Cardiac muscle cell (in vitro differentiated cells and primary cell): ENCODE results near the gene NEUROD1. TPM values are rescaled to one million over a fixed set of nuclear protein-coding genes. Genes with fewer than 3 reads are reported as not detected.

Experiments used
- DNase-seq, 2 donors: peaks; one replicate each; pipeline versions ENCODE4 v3.0.0 to v3.0.0-alpha.2; 2010 to 2017; ENCODE audit warnings: low read depth in 1 of 2, low spot score in 1 of 2
- H3K27ac ChIP-seq: fragments of 200-600 bp; sonication (generic); 2 replicates; pipeline ENCODE4 v1.5.1; 2016
- H3K27me3 ChIP-seq: fragments of 200-600 bp; sonication (generic); 2 replicates; pipeline ENCODE4 v1.6.0; 2016; ENCODE audit warnings: control low read depth
- H3K36me3 ChIP-seq: fragments of 200-600 bp; sonication (generic); 2 replicates; pipeline ENCODE4 v1.5.1; 2016; ENCODE audit warnings: control low read depth
- H3K4me1 ChIP-seq: fragments of 200-600 bp; sonication (generic); 2 replicates; pipeline ENCODE4 v1.8.1; 2017; ENCODE audit warnings: low read depth, mild to moderate bottlenecking, mixed run types
- H3K4me3 ChIP-seq: fragments of 200-600 bp; sonication (generic); 2 replicates; pipeline ENCODE4 v1.5.1; 2016; ENCODE audit warnings: mild to moderate bottlenecking
- H3K9me3 ChIP-seq: fragments of 200-600 bp; sonication (generic); 2 replicates; pipeline ENCODE4 v1.5.1; 2017; ENCODE audit warnings: low read depth, mild to moderate bottlenecking, control low read depth
- CTCF ChIP-seq: IDR thresholded peaks from 2 replicates; pipeline ENCODE4 v1.5.1; 2012; ENCODE audit warnings: low read depth, mild to moderate bottlenecking, low read length
- polyA plus RNA-seq: library from polyadenylated mRNA; unstranded; fragments of >200 nt; fragmentation: Nextera tagmentation; extraction: Ambion mirVana; gene quantifications from 2 replicates; pipeline ENCODE4 v1.2.1, GENCODE V29; 2016
- total RNA-seq: library from RNA; depleted of rRNA; stranded (reverse); fragments of >200 nt; gene quantifications from 2 replicates; pipeline ENCODE4 v1.2.3, GENCODE V29; 2016

The NEUROD1 gene
- total and polyA plus RNA-seq, 2 experiments from 2014 or later, result not detected

DNA sequence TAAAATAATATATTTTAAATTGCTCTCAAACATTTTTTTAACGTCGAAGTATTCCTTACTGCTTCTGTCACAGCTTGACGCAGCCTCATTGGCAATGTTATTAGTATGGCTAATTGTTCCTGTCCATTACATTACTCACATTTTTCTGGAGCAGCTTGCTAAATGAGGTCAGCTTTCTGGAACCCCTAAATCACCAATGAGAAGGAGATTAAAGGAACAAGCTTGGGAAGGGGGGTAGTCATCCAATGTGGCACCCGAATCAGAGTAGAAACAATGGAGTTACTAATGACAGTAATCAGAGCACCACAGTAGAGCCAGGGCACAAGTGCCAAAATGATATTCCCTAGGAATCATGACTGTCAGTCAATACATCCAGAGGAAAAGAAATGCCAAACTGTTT lies 5.1 kb downstream of the NEUROD1 start:
- no peak for DNase-seq
- no peak for TF ChIP-seq CTCF
- no peaks in the 10 kb centered on the region for H3K36me3 ChIP-seq
- no peak overlapping the region for H3K4me3 ChIP-seq
- peaks cover 93% of the 10 kb centered on the region for H3K27me3 ChIP-seq
- no peak overlapping the region for H3K27ac ChIP-seq
- no peaks in the 10 kb centered on the region for H3K4me1 ChIP-seq
- no peaks in the 10 kb centered on the region for H3K9me3 ChIP-seq

- H3K36me3 ChIP-seq, result no peaks in the 10 kb centered on the region
- no peak for TF ChIP-seq CTCF
- no peak overlapping the region for H3K27ac ChIP-seq
- no peak overlapping the region for H3K4me3 ChIP-seq
- peaks cover 89% of the 10 kb centered on the region for H3K27me3 ChIP-seq
- H3K4me1 ChIP-seq, result no peaks in the 10 kb centered on the region
- DNase-seq, result no peak
- H3K9me3 ChIP-seq, result no peaks in the 10 kb centered on the region
Measured at GRCh38 chr2:181674461-181674860, 5.9 kb downstream of the NEUROD1 start.

- DNase-seq, result no peak
- H3K4me3 ChIP-seq, result no peak overlapping the region
- TF ChIP-seq CTCF, result no peak
- H3K9me3 ChIP-seq, result no peaks in the 10 kb centered on the region
- peaks cover 89% of the 10 kb centered on the region for H3K27me3 ChIP-seq
- no peak overlapping the region for H3K27ac ChIP-seq
- H3K4me1 ChIP-seq, result no peaks in the 10 kb centered on the region
- no peaks in the 10 kb centered on the region for H3K36me3 ChIP-seq
Measured at GRCh38 chr2:181673173-181673572, 7.1 kb downstream of the NEUROD1 start.

DNA sequence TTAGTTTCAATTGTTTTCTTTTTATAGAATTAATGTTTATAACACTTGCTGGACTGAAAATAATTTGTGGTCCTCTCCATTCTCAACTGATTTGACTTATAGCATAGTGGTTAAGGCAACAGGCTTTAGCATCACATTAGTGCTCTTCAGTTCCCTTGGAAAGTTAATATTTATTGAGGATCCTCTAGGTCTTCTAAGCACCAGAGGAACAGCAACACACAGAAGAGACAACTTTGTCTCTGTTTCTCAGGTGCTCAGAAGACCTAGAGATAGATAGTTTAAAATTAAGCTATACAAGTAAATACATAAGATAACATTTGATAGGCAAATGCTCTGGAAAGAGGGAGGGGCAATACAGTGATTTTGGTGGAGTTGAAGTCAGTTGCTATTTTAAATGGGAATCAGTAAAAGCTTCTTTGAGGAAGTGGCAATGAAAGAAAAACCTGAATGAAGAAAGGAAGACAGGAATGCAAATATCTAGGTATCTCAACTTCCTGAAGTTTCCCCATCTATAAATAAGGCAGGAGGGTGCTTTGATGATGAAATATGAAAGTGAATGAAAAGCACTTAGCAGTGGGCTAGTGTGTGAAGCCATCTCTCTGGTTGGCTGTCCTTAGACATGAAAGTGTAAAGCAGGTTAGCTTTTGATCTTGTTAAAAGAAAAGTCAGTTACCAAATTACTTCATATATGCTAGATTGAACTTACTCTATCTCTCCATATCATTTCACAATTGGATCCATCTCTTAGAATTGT lies 7.9 kb downstream of the NEUROD1 start:
- no peak overlapping the region for H3K27ac ChIP-seq
- H3K4me3 ChIP-seq, result no peak overlapping the region
- no peak for TF ChIP-seq CTCF
- H3K27me3 ChIP-seq, result peaks cover 82% of the 10 kb centered on the region
- H3K4me1 ChIP-seq, result no peaks in the 10 kb centered on the region
- no peak for DNase-seq
- H3K36me3 ChIP-seq, result no peaks in the 10 kb centered on the region
- no peaks in the 10 kb centered on the region for H3K9me3 ChIP-seq

DNA sequence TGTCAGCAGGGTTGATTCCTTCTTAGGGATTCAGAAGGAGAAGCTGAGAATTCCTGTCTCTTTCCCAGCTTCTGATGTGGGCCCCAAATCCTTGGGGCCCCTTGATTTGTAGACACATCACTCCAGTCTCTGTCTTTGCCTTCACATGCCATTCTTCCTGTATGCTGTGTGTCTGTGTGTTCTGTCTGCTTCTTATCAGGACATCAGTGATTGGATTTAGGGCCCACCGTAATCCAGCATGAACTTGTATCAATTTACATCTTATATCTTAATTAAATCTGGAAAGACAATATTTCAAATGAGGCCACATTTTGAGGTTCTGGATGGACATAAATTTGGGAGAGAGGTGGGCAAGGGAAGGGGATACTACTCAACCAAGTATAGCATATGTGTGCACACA lies 9.7 kb downstream of the NEUROD1 start:
- Histone ChIP-seq H3K4me1 (no peaks in the 10 kb centered on the region), H3K4me3 (no peak overlapping the region), H3K36me3 (no peaks in the 10 kb centered on the region), H3K27me3 (peaks cover 64% of the 10 kb centered on the region), H3K9me3 (no peaks in the 10 kb centered on the region), H3K27ac (no peak overlapping the region)
- no peak for TF ChIP-seq CTCF
- DNase-seq, result no peak
